Caco-2 (cell line): Measurements from ENCODE around the gene KCNH5. TPM values are rescaled to one million over a fixed set of nuclear protein-coding genes. Genes with fewer than 3 reads are reported as not detected.

Experiments
- BruUV-seq: library from RNA; stranded (reverse); fragments of 400-500 nt; replicated peaks from 2 replicates; lab custom pipeline; 2021; lab: Mats Ljungman, UMichigan
- CTCF ChIA-PET: fragments of 300-600 bp; sonication (Branson Sonifier 250); formaldehyde crosslinking; loops from one replicate; lab custom pipeline; 2022; ENCODE audit warnings: antibody characterized with exemption; lab: Charles Lee
- POLR2A ChIA-PET: fragments of 300-600 bp; sonication (Branson Sonifier 250); formaldehyde crosslinking; loops from one replicate; lab custom pipeline; 2022; ENCODE audit warnings: antibody characterized with exemption; lab: Charles Lee
- DNase-seq, 2 experiments: peaks; one replicate each; pipeline versions ENCODE4 v3.0.0 to v3.0.0-alpha.2; 2020 to 2022
- H3K27me3 ChIP-seq: replicated peaks from 2 replicates; pipeline ENCODE4 v1.6.0; 2011; ENCODE audit warnings: low read length; ENCODE audit not compliant: control insufficient read depth, insufficient read depth
- H3K36me3 ChIP-seq: 2 replicates; pipeline ENCODE4 v1.5.1; 2011; ENCODE audit warnings: low read length; ENCODE audit not compliant: control insufficient read depth, insufficient read depth
- H3K4me1 ChIP-seq: fragments of 250-450 bp; sonication (Bioruptor Pico); 2 replicates; pipeline ENCODE4 v1.5.1; 2020; ENCODE audit warnings: mild to moderate bottlenecking
- H3K4me3 ChIP-seq: 2 replicates; pipeline ENCODE4 v1.5.1; 2011; ENCODE audit warnings: low read depth, mild to moderate bottlenecking, control low read depth, low read length
- H3K9me3 ChIP-seq: fragments of 250-450 bp; sonication (Bioruptor Pico); 2 replicates; pipeline ENCODE4 v1.5.1; 2020; ENCODE audit warnings: mild to moderate bottlenecking, moderate library complexity
- H3K27ac Mint-ChIP-seq: one replicate; pipeline ENCODE4 v1.8.0; 2022; ENCODE audit warnings: mixed read lengths; ENCODE audit not compliant: unreplicated experiment
- H3K27me3 Mint-ChIP-seq: one replicate; pipeline ENCODE4 v1.8.0; 2022; ENCODE audit warnings: mixed read lengths; ENCODE audit not compliant: insufficient read depth, unreplicated experiment
- H3K36me3 Mint-ChIP-seq: one replicate; pipeline ENCODE4 v1.8.0; 2022; ENCODE audit warnings: mild to moderate bottlenecking, mixed read lengths; ENCODE audit not compliant: insufficient read depth, unreplicated experiment
- H3K4me1 Mint-ChIP-seq: one replicate; pipeline ENCODE4 v1.8.0; 2022; ENCODE audit warnings: low read depth, mixed read lengths; ENCODE audit not compliant: unreplicated experiment
- H3K4me3 Mint-ChIP-seq: one replicate; pipeline ENCODE4 v1.8.0; 2022; ENCODE audit warnings: mild to moderate bottlenecking, moderate library complexity, mixed read lengths; ENCODE audit not compliant: unreplicated experiment
- H3K9me3 Mint-ChIP-seq: one replicate; pipeline ENCODE4 v1.8.0; 2022; ENCODE audit warnings: mixed read lengths; ENCODE audit not compliant: unreplicated experiment
- intact Hi-C: fragments of 100-400 bp; cut with micrococcal nuclease; formaldehyde crosslinking; loops from one replicate; pipeline ENCODE4 v1.10.0; 2022; ENCODE audit not compliant: unreplicated experiment
- total RNA-seq: library from RNA; stranded (reverse); gene quantifications from 2 replicates; pipeline ENCODE4 v1.2.3, GENCODE V29; 2022
- TF ChIP-seq, protein P1 (sequence below), 2 experiments: fragments of 200-600 bp in 1 of 2; IDR thresholded peaks; 1 replicate in 1 of 2; 2 replicates in 1 of 2; pipeline versions ENCODE4 v1.5.1 to v1.8.0; 2011 to 2022; ENCODE audit warnings: antibody characterized with exemption in 1 of 2, control low read depth in 1 of 2, inconsistent platforms in 1 of 2, low read depth in 1 of 2, low read length in 1 of 2, mild to moderate bottlenecking in 1 of 2, moderate library complexity in 1 of 2; ENCODE audit not compliant: insufficient read depth in 1 of 2, severe bottlenecking in 1 of 2, unreplicated experiment in 1 of 2

Gene KCNH5
- total RNA-seq, 1 experiment from 2014 or later = not detected

DNA sequence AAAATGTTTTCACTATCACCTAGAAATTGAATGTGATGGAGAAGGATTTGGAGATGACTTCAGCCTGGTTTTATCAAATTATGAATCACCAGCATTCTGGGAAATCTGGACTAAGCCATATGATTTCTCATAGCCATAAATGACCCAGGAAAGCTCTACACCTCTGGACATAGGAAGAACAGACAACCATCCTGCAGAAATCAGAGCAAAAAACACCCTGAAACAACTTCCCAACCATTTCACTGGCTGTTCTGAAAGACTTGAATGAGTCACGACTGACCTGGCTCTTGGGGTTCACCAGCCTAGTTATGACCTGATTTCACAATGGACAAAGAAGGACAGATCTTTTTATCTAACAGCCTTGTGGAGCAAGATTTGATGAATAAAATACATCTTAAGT, 123.8 kb downstream of the KCNH5 start:
- intact Hi-C loops = no loop called here
- DNase-seq = no peak
- Mint-ChIP-seq H3K9me3 (no peaks in the 10 kb centered on the region), H3K4me3 (no peak overlapping the region), H3K4me1 (no peaks in the 10 kb centered on the region), H3K27me3 (no peaks in the 10 kb centered on the region), H3K36me3 (no peaks in the 10 kb centered on the region), H3K27ac (no peak overlapping the region)
- Histone ChIP-seq H3K27me3 (no peaks in the 10 kb centered on the region), H3K36me3 (no peaks in the 10 kb centered on the region), H3K4me3 (no peak overlapping the region), H3K4me1 (no peaks in the 10 kb centered on the region), H3K9me3 (no peaks in the 10 kb centered on the region)
- ChIA-PET POLR2A (no interaction called here), CTCF (no interaction called here)
- BruUV-seq = no TSS peak
- TF ChIP-seq, protein P1, sequence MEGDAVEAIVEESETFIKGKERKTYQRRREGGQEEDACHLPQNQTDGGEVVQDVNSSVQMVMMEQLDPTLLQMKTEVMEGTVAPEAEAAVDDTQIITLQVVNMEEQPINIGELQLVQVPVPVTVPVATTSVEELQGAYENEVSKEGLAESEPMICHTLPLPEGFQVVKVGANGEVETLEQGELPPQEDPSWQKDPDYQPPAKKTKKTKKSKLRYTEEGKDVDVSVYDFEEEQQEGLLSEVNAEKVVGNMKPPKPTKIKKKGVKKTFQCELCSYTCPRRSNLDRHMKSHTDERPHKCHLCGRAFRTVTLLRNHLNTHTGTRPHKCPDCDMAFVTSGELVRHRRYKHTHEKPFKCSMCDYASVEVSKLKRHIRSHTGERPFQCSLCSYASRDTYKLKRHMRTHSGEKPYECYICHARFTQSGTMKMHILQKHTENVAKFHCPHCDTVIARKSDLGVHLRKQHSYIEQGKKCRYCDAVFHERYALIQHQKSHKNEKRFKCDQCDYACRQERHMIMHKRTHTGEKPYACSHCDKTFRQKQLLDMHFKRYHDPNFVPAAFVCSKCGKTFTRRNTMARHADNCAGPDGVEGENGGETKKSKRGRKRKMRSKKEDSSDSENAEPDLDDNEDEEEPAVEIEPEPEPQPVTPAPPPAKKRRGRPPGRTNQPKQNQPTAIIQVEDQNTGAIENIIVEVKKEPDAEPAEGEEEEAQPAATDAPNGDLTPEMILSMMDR (IDR thresholded peaks at IDR 0.05; ENCODE audit: insufficient read depth in 1 of 2, low read depth in 1 of 2, low read length in 1 of 2, severe bottlenecking in 1 of 2, unreplicated experiment in 1 of 2) = no peak

DNA sequence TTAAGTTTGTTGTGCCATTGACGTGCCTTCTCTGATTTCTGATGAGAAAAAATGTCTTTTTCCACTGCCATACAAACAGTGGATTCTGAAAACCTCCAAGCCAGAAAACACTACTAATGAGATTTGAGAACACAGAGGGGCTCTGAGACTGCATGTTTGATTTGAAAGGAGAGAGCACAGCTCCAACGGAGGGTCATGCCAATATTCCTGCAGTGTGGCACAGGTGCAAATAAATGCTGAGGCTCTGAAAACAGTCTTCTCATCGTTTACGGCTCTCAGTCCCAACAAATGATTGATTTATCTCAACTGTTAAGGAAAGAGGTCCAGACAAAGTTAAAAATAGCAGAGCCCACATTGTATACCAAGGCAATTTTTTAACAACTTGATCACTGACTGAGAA, 128.7 kb downstream of the KCNH5 start:
- H3K4me1 ChIP-seq = no peaks in the 10 kb centered on the region
- no peaks in the 10 kb centered on the region for H3K4me1 Mint-ChIP-seq
- no peak for DNase-seq
- no peak overlapping the region for H3K27ac Mint-ChIP-seq
- no peak overlapping the region for H3K4me3 ChIP-seq
- H3K36me3 ChIP-seq = no peaks in the 10 kb centered on the region
- POLR2A ChIA-PET = no interaction called here
- H3K9me3 Mint-ChIP-seq = no peaks in the 10 kb centered on the region
- no peaks in the 10 kb centered on the region for H3K9me3 ChIP-seq
- intact Hi-C loops = no loop called here
- TF ChIP-seq, protein P1 (IDR thresholded peaks at IDR 0.05; ENCODE audit: insufficient read depth in 1 of 2, low read depth in 1 of 2, low read length in 1 of 2, severe bottlenecking in 1 of 2, unreplicated experiment in 1 of 2) = no peak
- no peaks in the 10 kb centered on the region for H3K36me3 Mint-ChIP-seq
- H3K27me3 ChIP-seq = no peaks in the 10 kb centered on the region
- no TSS peak for BruUV-seq
- CTCF ChIA-PET = no interaction called here
- H3K4me3 Mint-ChIP-seq = no peak overlapping the region
- H3K27me3 Mint-ChIP-seq = no peaks in the 10 kb centered on the region

DNA sequence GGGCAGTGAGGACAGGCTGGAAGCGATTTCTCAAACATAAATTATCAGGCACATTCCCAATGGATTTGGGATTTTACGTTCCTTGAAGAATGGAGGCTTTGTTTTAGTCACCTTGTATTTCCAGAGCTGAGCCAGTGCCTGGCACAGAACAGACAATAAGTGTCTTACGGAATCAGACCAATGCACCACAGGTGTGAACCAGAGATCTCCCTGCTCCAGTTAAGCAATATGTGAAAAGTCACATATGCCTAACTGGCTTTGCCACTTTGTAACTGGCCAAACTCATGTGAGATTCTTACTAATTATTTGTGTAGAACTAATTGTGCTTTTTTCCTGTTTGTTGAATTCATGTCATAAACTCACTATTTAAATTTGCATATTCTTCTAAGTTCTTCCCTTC, 130.4 kb downstream of the KCNH5 start:
- no peak overlapping the region for H3K4me3 Mint-ChIP-seq
- Histone ChIP-seq H3K9me3 (no peaks in the 10 kb centered on the region), H3K27me3 (no peaks in the 10 kb centered on the region)

More for the DNA sequence above, 130.4 kb downstream of the KCNH5 start:
- ChIA-PET CTCF (no interaction called here), POLR2A (no interaction called here)
- no peak for DNase-seq
- H3K4me1 Mint-ChIP-seq = no peaks in the 10 kb centered on the region
- no peak overlapping the region for H3K27ac Mint-ChIP-seq
- peaks cover 1% of the 10 kb centered on the region for H3K9me3 Mint-ChIP-seq
- no peaks in the 10 kb centered on the region for H3K4me1 ChIP-seq
- intact Hi-C loops = no loop called here
- no peaks in the 10 kb centered on the region for H3K27me3 Mint-ChIP-seq
- no peaks in the 10 kb centered on the region for H3K36me3 ChIP-seq
- H3K4me3 ChIP-seq = no peak overlapping the region
- BruUV-seq = no TSS peak
- H3K36me3 Mint-ChIP-seq = no peaks in the 10 kb centered on the region
- TF ChIP-seq, protein P1 (IDR thresholded peaks at IDR 0.05; ENCODE audit: insufficient read depth in 1 of 2, low read depth in 1 of 2, low read length in 1 of 2, severe bottlenecking in 1 of 2, unreplicated experiment in 1 of 2) = no peak
